Measurements from ENCODE around the gene PNLIP.

DNA sequence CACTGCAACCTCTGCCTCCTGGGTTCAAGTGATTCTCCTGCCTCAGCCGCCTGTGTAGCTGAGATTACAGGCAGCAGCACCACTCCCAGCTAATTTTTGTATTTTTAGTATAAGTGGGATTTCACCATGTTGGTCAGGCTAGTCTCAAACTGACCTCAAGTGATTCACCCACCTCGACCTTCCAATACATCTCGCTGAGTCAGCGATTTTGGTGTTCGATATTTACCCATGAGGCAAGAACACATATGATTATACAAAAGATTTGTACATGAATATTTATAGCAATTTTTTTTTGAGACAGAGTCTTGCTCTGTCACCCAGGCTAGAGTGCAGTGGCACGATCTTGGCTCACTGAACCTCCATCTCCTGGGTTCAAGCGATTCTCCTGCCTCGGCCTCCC is 19.8 kb downstream of the PNLIP start:
- TF ChIP-seq CTCF (IDR thresholded peaks at IDR 0.05) (no peak), POLR2A (IDR thresholded peaks at IDR 0.05; ENCODE audit: low read depth) (no peak), EP300 (IDR thresholded peaks at IDR 0.05) (no peak)
